ENCODE measurements around the gene MPDU1. TPM values are rescaled to one million over a fixed set of nuclear protein-coding genes. Genes with fewer than 3 reads are reported as not detected.

Gene MPDU1
- total and polyA plus RNA-seq, 2 of the 13 experiments (the other 11 are each of a cell fraction or from before 2014, with no cell fraction given): 112 to 167 TPM

GRCh38 chr17:7572588-7573323 lies 10.9 kb upstream of the MPDU1 start (continued):
- TF ChIP-seq HES4 (CRISPR knock-in tag; IDR thresholded peaks at IDR 0.05; ENCODE audit: borderline replicate concordance): no peak; the same call in 1 of the 2 replicates
- peak; percentile 32; the same call in 1 of the 2 replicates for TF ChIP-seq AKNA (CRISPR knock-in tag; IDR thresholded peaks at IDR 0.05; ENCODE audit: borderline replicate concordance)
- TF ChIP-seq ZNF775 (CRISPR knock-in tag; IDR thresholded peaks at IDR 0.05; ENCODE audit: borderline replicate concordance): no peak
- peak; percentile 65; the same call in 1 of the 2 replicates for TF ChIP-seq ZNF607 (CRISPR knock-in tag; IDR thresholded peaks at IDR 0.05; ENCODE audit: borderline replicate concordance)
- TF ChIP-seq ZBTB3 (CRISPR knock-in tag; IDR thresholded peaks at IDR 0.05; ENCODE audit: borderline replicate concordance, low read depth): 0 out of 2 replicates have a peak, but pooled peaks have one; percentile 36
- TF ChIP-seq ZFX (CRISPR knock-in tag; IDR thresholded peaks at IDR 0.05; ENCODE audit: low read depth): no peak; the same call in 1 of the 2 replicates
- TF ChIP-seq SAP130 (CRISPR knock-in tag; IDR thresholded peaks at IDR 0.05; ENCODE audit: low read depth): peak; percentile 48
- 0 out of 2 replicates have a peak, but pooled peaks have one; percentile 7 for TF ChIP-seq ZZZ3 (CRISPR knock-in tag; IDR thresholded peaks at IDR 0.05; ENCODE audit: borderline replicate concordance)
- TF ChIP-seq DPF2 (CRISPR knock-in tag; IDR thresholded peaks at IDR 0.05; ENCODE audit: borderline replicate concordance, low read depth): no peak
- TF ChIP-seq SUZ12 (IDR thresholded peaks at IDR 0.05; ENCODE audit: low read depth, low read length): no peak
- peak; percentile 82 for TF ChIP-seq ZFP91 (CRISPR knock-in tag; IDR thresholded peaks at IDR 0.05; ENCODE audit: borderline replicate concordance)
- TF ChIP-seq BCL6 (CRISPR knock-in tag; IDR thresholded peaks at IDR 0.05): no peak; the same call in 1 of the 2 replicates
- no peak; the same call in 1 of the 2 replicates for TF ChIP-seq ZNF280B (CRISPR knock-in tag; IDR thresholded peaks at IDR 0.05; ENCODE audit: borderline replicate concordance)
- peak; percentile 48; the same call in 1 of the 2 replicates for TF ChIP-seq NRL (CRISPR knock-in tag; IDR thresholded peaks at IDR 0.05; ENCODE audit: borderline replicate concordance)
- TF ChIP-seq BHLHE40 (IDR thresholded peaks at IDR 0.05; ENCODE audit: low read length): no peak
- TF ChIP-seq SIN3A (IDR thresholded peaks at IDR 0.05; ENCODE audit: borderline replicate concordance, low read depth, low read length): peak; percentile 90
- TF ChIP-seq PRMT3 (CRISPR knock-in tag; IDR thresholded peaks at IDR 0.05; ENCODE audit: borderline replicate concordance, low read depth): no peak
- TF ChIP-seq ZFP41 (CRISPR knock-in tag; IDR thresholded peaks at IDR 0.05; ENCODE audit: borderline replicate concordance): no peak
- peak; percentile 89 for TF ChIP-seq MYPOP (CRISPR knock-in tag; IDR thresholded peaks at IDR 0.05)

All from HepG2 (cell line).